Hepatocyte (in vitro differentiated cells): ENCODE data around the gene MOV10L1.

Experiments used
- CTCF ChIP-seq: fragments of 200-600 bp; sonication (generic); IDR thresholded peaks from 2 replicates; pipeline ENCODE4 v1.5.1; 2016; ENCODE audit warnings: antibody characterized with exemption, mild to moderate bottlenecking; ENCODE audit not compliant: poor library complexity
- EZH2 ChIP-seq: fragments of 200-600 bp; sonication (generic); IDR thresholded peaks from 2 replicates; pipeline ENCODE4 v1.6.1; 2016; ENCODE audit warnings: antibody characterized with exemption, mild to moderate bottlenecking, borderline replicate concordance

- TF ChIP-seq EZH2 (no peak), CTCF (no peak)
These were observed 112.4 kb downstream of the MOV10L1 start for GRCh38 chr22:50202130-50202666.
